Right forelimb (tissue), 1 donor: ENCODE measurements around the gene LMF2.
"Not testable (repeated sequence)": the region's sequence is repeated elsewhere in the genome, so short reads cannot be mapped to it uniquely, and the experiment has no call there.

ENCODE experiments used
- DNase-seq: peaks from one replicate; pipeline ENCODE4 v3.0.0-alpha.2; 2018

The LMF2 gene

DNA sequence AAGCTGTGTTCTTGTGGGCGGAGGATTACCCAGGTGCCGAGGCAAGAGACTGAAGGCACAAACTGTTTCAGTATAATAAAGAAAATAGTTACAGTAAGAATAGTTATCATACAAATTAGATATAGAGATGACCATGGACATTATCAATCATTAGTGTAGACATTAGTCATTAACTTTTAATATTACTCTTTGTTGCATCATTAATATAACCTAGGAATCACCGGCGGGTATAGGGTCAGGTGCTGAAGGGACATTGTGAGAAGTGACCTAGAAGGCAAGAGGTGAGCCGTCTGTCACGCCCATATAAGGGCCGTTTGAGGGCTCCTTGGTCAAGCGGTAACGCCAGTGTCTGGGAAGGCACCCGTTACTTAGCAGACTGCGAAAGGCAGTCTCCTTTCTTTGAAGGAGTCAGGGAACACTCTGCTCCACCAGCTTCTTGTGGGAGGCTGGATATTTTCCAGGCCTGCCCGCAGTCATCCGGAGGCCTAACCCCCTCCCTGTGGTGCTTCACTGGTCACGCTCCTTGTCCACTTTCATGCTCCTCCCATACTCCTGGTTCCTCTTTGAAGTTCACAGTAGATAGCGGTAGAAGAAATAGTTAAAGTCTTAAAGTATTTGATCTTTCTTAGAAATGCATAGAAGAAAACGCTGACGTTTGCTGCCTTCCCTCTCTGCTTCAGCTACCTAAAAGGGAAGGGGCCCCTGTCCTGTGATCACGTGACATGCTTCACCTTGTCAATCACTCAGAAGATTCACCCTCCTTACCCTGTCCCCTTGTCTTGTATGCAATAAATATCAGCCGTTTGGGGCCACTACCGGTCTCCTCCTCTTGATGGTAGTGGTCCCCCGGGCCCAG, 26.6 kb upstream of the LMF2 start:
- not testable (repeated sequence) for DNase-seq

DNA sequence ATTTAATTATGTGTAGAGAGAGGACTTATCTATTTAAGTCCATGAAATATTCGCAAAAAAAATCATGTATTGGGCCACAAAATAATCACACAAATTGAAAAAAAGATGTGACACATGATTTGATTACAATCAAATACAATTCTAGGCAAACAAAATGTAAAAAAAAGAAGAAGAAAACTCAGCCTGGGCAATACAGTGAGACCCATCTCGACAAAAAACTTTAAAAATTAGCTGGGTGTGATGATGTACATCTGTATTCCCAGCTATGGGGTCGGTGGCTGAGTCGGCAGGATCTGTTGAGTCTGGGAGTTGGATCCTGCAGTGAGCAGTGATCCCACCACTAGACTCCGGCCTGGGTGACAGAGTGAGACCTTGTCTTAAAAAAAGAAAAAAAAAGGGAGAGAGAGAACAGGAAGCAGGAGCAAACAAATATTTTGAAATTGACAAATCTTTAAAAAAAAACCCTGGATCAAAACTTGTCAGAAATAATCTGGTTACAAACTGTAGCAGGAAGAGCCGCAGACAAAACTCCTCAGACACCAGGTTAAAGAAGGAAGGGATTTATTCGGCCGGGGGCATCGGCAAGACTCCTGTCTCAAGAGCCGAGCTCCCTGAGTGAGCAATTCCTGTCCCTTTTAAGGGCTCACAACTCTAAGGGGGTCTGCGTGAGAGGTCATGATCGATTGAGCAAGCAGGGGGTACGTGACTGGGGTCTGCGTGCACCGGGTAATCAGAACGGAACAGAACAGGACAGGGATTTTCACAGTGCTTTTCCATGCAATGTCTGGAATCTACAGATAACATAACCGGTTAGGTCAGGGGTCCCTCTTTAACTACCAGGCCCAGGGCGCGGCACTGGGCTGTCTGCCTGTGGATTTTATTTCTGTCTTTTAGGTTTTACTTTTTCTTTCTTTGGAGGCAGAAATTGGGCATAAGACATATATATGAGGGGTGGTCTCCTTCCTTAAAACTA, 25.6 kb upstream of the LMF2 start:
- DNase-seq, result no peak

DNA sequence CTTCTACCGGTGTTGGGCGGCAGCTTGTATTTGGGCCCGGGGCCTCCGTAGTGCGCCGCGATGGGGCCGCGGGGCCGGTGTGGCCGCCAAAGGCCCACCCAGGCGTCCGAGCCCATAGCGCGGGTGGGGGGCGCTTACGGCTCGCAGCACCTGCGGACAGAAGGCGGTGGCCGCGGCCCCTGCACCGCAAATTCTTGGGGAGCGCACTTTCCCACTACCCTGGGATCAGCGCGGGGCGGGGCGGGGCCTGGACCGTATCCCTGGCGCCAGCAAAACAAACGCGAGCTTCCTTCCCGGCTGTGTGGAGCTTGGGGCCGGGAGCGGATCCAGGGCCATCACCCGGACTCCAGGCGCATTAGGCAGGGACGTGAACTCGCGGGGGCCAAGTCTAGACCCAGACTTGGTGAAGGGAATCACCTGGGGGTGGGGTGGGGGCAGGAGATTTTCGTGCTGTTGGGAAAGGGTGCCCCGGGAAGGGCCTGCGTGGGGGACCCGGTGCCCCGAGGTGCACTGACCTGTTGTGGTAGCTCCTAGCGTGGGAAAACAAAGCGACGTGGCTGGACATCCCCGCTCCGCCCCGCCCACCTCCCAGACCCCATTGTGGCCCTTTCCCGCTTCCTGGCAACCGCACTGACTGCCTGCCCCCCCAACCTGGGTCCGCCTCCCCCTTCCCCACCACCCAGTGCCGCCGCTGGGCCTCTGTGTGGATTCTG, 24.6 kb upstream of the LMF2 start:
- peak; percentile 85 for DNase-seq

DNA sequence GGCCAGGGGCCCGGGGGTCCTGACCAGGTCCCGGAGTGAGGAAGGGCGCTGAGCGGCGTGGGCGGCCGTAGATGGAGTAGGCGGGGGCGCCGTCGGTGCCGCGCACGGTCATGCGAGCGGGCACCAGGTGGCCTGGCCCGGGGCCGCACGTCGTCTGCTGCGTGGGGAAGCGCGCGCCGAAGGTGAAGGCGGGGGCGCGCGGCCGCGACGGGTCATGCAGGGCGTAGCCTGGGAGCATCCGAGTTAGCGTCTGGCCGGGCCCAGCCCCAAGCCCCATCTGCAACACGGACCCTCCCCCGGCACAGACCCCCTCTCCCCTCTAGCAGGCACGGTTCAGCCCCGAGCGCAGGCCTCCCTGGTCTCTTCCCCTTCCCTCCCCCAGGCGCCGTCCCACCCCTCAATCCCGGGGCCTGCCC, 24.1 kb upstream of the LMF2 start:
- DNase-seq, result no peak

DNA sequence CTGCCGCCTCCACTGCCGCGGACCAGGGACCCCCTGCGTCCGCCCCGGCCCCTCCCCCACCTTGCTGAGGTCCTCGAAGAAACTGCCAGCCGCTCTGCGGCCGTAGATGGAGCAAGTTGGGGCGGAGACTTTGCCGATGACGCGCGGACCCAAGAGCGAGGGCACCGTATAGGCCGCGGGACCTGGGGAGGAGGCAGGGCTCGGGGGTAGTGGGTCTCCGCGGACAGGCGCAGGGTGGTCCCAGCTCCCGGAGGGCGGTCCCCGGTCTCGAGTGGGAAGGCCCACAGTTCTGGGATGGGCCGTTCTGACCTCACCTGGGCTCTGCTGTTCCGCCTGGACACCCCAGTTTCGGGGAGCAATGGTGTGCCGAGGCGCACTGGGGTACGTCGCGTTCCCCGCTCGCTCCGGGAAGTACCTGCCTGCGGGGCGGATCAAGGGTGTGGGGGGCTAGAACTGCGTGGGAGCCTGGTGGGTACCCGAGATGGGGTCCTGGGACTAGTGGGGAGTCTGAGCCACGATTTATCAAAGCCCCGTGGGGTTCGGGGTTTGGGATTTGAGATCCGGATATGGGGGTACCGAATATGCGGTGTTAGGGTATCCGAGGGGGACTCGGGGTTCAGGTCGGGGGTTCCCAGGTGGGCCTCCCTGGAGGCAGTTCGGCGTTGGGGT, 23.5 kb upstream of the LMF2 start:
- no peak for DNase-seq

DNA sequence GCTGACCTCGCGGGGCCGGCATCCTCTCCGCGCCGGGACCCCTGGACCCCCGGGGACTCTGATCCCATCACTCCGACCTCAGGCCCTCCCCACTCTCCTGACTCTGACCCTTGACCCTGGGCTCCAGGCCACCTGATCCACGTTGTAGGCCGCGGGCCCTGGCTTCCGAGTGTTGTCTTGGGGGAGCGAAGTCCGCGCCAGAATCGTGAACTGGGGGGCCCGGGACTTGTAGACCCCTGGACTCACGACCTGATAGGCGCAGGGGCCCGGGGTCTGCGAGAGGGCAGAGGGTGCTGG, 23.0 kb upstream of the LMF2 start:
- peak; percentile 72 for DNase-seq

DNA sequence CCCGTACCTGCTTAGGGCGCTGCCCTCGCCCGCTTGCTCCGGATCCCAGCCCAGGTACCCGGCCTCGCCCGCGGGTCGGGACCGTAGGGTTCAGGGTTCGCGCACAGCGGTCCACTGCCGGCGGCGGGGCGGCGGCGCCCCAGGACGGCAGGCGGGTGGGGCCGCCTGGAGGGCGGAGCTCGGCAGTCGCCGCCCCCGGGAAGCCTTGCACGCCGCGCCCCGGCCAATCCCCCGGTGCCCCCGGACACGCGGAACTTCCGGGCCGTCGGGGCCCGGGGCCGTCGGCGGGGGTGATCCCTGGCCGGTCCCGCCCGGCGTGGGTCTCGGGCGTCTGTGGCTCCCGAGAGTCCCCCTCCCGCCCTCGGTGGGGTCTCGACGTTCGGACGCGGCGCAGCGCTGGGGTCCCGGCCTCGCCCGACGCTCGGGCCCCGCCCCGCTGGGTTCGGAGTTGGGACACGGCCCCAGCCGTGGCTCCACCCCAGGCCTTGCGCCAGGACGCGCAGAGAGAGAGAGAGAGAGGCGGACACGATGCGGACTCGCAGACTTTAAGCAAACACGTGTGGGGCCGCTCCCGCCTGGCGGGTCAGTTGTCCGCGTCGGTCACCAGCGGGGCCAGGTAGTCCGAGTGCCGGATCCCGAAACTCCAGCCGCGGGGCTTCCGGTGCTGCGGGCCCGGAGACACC, 22.5 kb upstream of the LMF2 start, which contains the start of gene TYMP:
TSS of gene TYMP (minus strand) at position 116 of the 683 bp plus-strand sequence. CDS start 303 bp downstream, outside the sequence.
- DNase-seq, result peak; percentile 79

DNA sequence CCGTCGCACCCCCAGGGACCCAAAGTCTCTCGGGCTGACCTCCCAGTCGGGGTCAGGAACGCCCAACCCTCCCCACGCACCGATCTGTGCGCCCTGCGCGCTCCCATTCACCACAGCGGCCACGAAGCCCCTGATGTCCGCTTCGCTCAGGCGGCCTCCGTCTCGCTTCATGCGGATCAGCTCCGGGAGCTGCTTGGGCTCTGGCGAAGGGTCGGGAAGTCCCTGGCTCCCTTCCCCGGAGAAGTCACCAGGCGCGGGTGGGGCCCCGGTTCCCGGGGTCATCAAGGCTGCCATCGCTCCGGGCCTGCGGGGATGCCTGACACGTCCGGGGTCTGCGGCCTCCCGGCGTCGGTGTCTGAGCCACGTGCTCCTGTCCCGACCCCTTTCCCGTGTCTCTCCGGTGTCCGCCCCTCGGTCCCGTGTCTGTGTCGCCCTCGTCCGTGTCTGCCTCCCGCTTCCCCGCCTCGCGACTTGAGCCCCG, 22.0 kb upstream of the LMF2 start:
- no peak for DNase-seq

DNA sequence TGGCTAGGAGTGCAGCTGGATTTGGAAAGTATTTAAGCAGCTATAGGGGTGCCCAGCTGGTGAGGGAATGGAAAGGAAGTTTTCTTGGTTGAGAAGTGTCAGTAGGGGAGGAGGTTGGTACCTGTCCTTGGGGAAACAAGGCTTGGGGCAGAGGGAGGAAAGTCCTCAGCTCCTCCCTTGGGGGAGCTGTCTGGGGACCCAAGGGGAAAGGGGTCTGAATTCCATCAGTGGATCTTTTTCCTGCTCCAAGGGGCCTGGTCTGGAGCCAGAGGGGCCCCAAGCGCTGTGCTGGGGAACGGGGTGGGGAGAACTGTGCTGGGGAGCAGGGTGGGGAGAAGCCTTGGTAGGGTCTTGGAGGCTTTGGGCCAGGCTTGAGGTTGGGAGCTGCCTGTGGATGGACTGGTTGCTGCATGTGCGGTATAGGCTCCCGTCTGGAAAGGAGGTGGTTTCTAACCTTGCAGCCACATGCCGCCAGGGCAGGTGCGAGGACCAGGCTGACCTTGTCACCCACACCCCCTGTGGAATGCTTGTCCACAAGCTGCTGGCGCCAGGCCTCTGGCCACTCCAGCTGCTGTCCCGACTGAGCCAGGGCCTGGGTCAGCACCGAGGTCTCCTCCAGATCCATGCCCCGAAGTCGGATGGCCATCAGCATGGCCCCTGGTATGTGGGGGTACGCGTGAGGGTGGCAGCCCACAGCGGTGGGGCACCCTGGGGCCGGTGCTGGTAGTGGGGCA, 21.3 kb upstream of the LMF2 start:
- DNase-seq, result no peak

DNA sequence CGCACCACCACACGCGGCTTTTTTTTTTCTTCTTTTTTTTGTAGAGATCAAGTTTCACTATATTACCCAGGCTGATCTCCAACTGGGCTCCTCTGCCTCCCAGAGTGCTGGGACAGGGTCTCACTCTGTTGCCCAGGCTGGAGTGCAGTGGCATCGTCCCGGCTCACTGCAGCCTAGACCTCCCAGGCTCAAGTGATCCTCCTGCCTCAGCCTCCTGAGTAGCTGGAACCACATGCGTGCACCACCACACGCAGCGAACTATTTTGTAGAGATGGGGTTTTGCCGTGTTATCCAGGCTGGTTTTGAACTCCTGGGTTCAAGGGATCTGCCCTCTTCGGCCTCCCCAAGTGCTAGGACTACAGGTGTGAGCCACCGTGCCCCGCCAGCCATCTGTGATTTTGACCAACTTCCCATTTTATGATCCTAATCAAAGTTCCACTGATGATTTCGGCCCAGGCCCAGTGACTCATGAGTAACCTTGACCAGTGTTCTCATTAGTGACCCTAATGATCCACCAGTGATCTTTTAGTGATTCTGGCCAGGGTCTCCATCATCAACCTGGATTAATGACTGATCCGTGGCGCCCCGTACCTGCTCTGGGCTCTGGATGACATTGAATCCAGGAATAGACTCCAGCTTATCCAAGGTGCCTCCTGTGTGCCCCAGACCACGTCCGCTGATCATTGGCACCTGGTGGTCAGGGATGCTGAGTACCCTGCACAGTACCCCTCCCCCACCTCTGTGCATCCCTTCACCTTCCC, 20.6 kb upstream of the LMF2 start:
- no peak for DNase-seq

DNA sequence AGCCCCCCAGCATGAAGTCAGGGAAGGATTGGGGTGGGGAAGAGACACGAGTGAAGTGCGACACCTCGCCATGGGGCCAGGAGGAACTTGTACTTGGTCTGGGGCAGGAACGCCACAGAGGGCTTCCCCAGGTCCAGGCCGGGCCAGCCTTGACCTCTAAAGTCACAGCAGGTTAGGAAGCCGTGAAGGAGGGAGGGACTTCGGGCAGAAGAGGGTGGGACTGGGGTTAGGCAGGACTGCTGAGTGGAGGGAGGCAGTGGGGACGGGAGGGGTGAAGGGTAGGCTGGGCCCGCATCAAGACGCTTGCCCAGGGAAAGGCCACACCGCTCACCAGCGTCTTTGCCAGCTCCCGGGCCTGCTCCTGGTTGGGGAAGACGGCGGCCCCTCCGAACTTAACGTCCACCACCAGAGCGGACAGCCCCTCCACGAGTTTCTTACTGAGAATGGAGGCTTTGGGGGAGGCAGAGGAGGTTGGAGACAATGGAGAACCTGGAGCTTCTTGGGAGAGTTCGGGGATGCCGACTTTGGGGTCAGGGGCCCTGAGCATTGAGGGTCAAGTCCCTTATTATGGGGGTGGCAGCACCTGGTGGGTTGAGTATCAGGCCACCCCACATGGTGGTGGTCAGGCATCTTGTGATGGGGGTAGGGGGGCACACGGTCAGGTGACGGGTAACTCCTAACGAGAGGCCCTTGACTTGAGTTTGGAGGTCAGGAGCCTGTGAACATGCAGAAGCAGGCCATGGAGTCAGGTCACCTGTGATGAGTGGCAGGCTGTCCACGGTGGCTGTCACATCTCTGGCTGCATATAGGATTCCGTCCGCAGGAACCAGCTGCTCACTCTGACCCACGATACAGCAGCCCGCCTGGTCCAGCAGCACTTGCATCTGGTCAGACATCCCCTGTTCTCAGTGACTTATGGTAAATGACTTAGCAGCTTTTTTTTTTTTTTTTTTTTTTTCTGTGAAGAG, 19.6 kb upstream of the LMF2 start:
- no peak for DNase-seq

DNA sequence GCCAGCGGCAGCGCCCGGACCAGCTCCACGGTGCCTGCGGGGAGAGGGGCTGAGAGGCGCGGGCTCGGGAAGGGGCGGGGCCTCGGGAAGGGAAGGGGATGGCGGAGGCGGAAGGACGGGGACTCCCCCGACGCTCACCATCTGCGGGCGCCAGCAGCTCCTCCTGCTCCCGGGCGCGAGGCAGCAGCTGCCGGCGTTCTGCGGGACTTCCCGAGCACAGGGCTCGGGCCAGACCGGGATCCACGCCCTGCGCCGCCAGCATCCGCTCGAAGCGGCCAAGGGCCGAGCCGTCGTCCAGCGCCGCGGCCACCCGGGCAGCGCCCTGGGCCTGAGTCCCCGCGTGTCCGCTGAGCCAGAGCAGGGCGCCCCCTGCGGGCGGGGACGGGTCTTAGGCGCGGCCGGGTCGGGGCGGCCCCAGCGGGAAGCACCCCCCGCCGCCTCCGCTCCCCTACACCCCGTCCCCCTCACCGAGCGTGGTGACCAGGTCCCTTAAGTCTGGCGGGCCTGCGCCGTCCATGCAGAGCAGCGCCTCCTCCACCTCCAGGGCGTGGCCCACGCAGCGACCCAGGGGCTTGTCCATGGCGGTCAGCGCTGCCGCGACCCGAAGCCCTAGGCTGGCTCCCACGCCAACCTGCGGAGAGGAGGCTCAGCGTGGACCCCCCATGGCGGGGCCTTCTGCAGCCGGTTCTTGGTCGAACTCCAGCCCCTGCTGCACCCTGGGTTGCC, 18.8 kb upstream of the LMF2 start:
- peak; percentile 87 for DNase-seq

DNA sequence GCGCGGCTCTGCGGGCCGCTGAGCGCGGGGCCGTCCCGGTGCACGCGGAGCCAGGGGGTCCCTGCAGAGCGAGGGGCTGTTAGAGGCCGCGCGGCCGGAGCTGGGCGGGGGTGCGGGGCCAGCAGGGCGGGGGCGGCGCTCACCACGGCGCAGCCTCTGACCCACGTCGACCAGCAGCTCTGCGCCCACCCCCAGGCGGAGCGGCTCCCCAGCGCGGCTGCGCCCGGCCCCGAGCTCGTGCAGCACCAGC, 18.3 kb upstream of the LMF2 start:
- no peak for DNase-seq

DNA sequence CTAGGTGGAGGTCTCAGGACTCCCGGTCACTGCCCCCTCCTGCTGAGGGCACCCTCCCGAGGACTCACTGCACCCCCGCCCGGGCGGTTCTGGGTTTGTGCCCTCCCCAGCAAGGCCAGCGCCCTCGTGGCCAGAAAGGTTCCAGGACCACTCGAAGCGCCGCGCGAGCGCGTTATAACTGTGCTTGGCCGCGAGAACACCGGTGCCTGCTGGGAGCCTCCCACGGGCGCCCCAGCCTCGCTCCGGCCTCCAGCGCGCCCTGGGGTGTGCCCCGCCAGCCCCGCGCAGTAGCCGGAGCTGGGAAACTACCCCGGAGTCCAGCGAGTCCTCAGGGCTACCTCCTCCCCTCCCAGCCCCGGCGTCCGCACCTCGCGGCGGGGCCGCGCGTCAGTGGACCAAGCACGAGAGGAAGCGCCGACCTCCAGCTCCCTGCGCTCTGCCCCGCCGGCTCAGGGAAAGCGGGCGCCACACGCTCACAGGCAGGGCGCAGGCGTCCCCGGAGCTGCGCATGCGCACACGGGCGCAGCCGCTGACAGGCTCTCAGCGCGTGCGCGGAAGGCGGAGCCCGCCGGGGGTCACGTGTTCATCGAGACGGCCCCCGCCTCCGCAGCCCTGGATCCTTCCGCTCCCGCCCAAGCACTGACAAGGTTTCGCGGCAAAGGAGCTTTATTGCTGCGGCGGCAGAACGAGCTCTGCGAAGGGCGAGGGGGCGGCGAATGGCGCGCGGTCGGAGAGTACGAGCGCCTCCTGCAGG, 17.8 kb upstream of the LMF2 start, which contains the start of gene SCO2:
TSS of gene SCO2 (minus strand) at position 495 of the 754 bp plus-strand sequence. CDS start 1,187 bp downstream, outside the sequence.
- peak; percentile 99 for DNase-seq

DNA sequence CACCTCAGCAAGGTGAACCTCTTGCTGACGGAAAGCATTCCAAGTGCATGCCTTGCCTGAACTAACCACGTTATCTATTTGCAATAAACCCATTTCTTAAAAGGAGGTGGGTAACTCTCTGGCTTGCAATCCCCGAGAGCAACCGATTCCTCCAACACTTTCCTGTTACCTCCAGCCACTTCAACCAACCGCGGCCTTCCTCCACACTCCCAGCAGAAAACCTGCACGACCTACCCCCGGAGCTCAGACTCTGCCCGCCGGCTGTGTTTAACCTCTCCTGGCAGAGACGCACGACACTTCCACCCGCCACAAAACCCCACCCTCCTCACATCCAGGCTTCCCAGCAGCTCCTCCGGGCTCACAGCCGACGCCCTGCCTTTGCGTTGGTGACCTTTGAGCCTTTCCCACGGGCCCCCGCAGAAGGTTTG, 17.2 kb upstream of the LMF2 start:
- no peak for DNase-seq

DNA sequence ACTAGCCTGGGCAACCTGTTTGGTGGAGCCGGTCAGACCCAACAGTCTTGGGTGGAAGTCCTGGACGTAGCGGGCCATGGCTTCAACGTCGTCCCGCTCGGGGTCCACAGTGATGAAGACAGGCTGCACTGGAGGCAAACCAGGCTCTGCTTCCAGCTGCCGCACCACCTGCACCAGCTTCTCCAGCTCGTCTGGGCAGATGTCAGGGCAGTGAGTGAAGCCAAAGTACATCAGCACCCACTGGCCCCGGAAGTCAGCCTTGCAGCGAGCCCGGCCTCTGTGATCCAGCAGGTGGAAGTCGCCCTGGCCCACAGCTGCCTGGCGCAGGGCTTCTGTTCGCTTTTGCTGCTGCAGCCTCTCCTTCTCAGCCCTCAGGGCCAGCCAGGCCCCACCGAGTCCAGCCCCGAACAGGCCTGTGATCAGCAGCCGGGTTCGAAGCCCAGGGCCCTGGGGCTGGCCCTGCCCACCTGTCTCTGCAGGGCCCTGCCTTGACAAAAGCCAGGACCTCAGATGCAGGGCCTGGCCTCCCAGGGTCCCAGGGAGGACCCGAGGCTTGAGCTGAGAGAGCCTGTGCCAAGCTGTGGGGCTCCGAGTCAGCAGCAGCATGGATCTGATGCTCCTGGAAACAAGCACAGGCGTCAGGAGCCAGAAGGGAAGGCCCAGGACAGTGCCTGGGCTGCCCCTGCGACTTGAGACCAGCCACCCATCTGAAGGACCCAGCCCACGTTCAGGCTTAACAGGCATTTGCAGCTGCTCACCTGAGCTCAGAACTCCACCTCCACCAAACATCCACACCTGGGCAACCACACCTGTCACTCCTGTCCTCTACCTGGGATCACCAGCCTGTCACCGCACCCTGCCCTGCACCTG, 16.5 kb upstream of the LMF2 start:
- DNase-seq, result no peak

DNA sequence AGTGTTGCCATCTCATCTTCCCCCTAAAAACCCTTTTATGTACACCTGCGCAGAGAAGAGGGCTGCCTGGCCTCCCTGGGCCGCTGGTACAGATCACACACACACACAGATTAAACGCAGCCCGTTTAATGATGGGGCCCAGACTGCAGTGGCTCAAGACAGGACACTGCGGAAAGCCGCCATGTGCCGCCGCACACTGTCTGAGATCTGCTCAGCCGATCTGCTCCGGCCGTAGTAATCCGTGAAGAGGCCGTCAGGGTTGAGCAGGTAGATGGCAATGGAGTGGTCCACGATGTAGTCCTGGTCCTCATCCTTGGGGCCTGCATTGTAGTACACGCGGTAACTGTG, 15.9 kb upstream of the LMF2 start:
- DNase-seq, result no peak
